Measurements from ENCODE around the gene KCNMA1. TPM values are rescaled to one million over a fixed set of nuclear protein-coding genes. Genes with fewer than 3 reads are reported as not detected.

Gene KCNMA1
- polyA plus RNA-seq, 1 of the 3 experiments (the other 2 are of a cell fraction), result 107 TPM

DNA sequence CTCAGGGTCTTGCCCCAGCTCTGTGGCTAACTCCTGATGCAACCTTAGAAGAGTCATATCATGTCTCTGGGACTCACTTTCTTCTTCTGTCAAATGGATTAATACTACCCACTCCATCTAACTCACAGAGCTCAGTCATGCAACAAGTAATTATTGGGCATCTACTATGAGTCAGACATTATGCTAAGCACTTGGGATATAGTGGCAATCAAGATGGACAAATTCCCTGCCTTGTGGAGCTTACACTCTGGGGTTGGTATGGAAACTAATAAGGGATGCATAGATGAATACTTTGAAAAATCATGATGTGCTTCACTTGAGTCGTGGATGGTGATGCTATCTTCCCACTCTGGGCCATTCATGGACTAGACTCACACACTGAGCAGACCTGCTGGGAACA, 88.9 kb downstream of the KCNMA1 start:
- Histone ChIP-seq H3F3A (replicated peaks; ENCODE audit: insufficient read depth) (no peaks in the 10 kb centered on the region), H3K79me2 (ENCODE audit: insufficient read depth) (no peaks in the 10 kb centered on the region), H3K4me3 (ENCODE audit: low read depth in 2 of 2, low read length in 1 of 2) (no peak overlapping the region), H3K27ac (ENCODE audit: low read depth in 2 of 2, low read length in 1 of 2) (no peak overlapping the region), H4K20me1 (ENCODE audit: insufficient read depth) (no peaks in the 10 kb centered on the region), H3K9me3 (no peaks in the 10 kb centered on the region), H3K27me3 (ENCODE audit: insufficient read depth) (no peaks in the 10 kb centered on the region), H3K4me1 (ENCODE audit: control insufficient read depth in 1 of 2, insufficient read depth in 2 of 2, low read depth in 1 of 2, low read length in 1 of 2) (no peaks in the 10 kb centered on the region; a peak in 1 of 4 replicates), H3K9me2 (no peaks in the 10 kb centered on the region), H3K4me2 (no peak overlapping the region), H3K9ac (no peak overlapping the region), H3K36me3 (replicated peaks in 1 of 2; ENCODE audit: control insufficient read depth in 1 of 2, insufficient read depth in 2 of 2, low read length in 1 of 2) (peaks cover 0 to 6% of the 10 kb centered on the region in 2 experiments), H2AFZ (ENCODE audit: low read depth) (no peak overlapping the region)
- DNase-seq, result no peak
- ChIA-PET CTCF (interaction anchor here (0.6 kb wide), 1 partner anchor 89 kb away, joined by 3 read pairs; the partner anchor contains the start of gene KCNMA1), POLR2A (no interaction called here)
- WGBS (ENCODE audit: low lambda C conversion rate), result 57% methylated on average over 1 of the region's 1 CpG
- TF ChIP-seq, protein P1, sequence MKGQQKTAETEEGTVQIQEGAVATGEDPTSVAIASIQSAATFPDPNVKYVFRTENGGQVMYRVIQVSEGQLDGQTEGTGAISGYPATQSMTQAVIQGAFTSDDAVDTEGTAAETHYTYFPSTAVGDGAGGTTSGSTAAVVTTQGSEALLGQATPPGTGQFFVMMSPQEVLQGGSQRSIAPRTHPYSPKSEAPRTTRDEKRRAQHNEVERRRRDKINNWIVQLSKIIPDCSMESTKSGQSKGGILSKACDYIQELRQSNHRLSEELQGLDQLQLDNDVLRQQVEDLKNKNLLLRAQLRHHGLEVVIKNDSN (IDR thresholded peaks at IDR 0.05; ENCODE audit: borderline replicate concordance, low read depth), result no peak
- TF ChIP-seq, protein P2, sequence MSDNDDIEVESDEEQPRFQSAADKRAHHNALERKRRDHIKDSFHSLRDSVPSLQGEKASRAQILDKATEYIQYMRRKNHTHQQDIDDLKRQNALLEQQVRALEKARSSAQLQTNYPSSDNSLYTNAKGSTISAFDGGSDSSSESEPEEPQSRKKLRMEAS (IDR thresholded peaks at IDR 0.05; ENCODE audit: low read depth), result no peak
- TF ChIP-seq TAF1 (IDR thresholded peaks at IDR 0.05; ENCODE audit: borderline replicate concordance, low read depth, low read length), result no peak
- TF ChIP-seq RAD21 (IDR thresholded peaks at IDR 0.05; ENCODE audit: low read length), result no peak
- TF ChIP-seq SMC3 (IDR thresholded peaks at IDR 0.05; ENCODE audit: low read depth, low read length), result no peak
- TF ChIP-seq EZH2phosphoT487 (IDR thresholded peaks at IDR 0.05; ENCODE audit: borderline replicate concordance, low read depth), result no peak
- no peak for TF ChIP-seq SIN3A (IDR thresholded peaks at IDR 0.05; ENCODE audit: borderline replicate concordance, low read depth, low read length)
- no peak for TF ChIP-seq YY1 (IDR thresholded peaks at IDR 0.05; ENCODE audit: low read depth)
- TF ChIP-seq, protein P3, sequence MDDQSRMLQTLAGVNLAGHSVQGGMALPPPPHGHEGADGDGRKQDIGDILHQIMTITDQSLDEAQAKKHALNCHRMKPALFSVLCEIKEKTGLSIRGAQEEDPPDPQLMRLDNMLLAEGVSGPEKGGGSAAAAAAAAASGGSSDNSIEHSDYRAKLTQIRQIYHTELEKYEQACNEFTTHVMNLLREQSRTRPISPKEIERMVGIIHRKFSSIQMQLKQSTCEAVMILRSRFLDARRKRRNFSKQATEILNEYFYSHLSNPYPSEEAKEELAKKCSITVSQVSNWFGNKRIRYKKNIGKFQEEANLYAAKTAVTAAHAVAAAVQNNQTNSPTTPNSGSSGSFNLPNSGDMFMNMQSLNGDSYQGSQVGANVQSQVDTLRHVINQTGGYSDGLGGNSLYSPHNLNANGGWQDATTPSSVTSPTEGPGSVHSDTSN (IDR thresholded peaks at IDR 0.05), result no peak
- TF ChIP-seq GABPA (IDR thresholded peaks at IDR 0.05; ENCODE audit: low read depth), result no peak
- TF ChIP-seq TEAD4 (IDR thresholded peaks at IDR 0.05; ENCODE audit: borderline replicate concordance, insufficient read depth), result no peak
- no peak for TF ChIP-seq MEF2A (IDR thresholded peaks at IDR 0.05; ENCODE audit: borderline replicate concordance, low read depth)
- no peak for TF ChIP-seq RCOR1 (IDR thresholded peaks at IDR 0.05; ENCODE audit: low read length)
- TF ChIP-seq GATA2 (CRISPR knock-in tag; IDR thresholded peaks at IDR 0.05), result no peak
- TF ChIP-seq RXRA (IDR thresholded peaks at IDR 0.05; ENCODE audit: borderline replicate concordance, low read depth), result no peak
- no peak for TF ChIP-seq ELF1 (IDR thresholded peaks at IDR 0.05)

DNA sequence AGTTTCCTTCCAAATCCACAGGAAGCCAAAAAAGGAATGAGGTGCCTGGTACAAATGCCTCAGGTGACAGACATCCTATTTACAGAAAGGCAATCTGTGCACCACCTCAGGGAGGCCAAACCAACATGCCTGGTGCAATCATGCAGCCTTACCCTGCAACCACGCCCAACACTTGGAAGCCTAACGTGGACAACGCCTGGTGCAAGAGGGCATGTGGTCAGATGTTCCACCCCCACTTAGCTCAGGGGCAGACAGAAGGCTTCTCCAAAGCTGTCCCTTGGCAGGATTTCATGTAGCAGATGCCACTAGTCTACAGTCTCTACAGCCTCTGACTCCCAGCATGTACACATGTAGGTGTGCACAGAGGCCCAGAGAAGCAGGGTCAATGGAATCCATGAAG, 89.5 kb downstream of the KCNMA1 start:
- Histone ChIP-seq H3K79me2 (ENCODE audit: insufficient read depth) (no peaks in the 10 kb centered on the region), H3F3A (replicated peaks; ENCODE audit: insufficient read depth) (no peaks in the 10 kb centered on the region), H3K9ac (no peak overlapping the region), H2AFZ (ENCODE audit: low read depth) (no peak overlapping the region), H3K27ac (ENCODE audit: low read depth in 2 of 2, low read length in 1 of 2) (no peak overlapping the region), H3K9me2 (no peaks in the 10 kb centered on the region), H3K27me3 (ENCODE audit: insufficient read depth) (no peaks in the 10 kb centered on the region), H3K36me3 (replicated peaks in 1 of 2; ENCODE audit: control insufficient read depth in 1 of 2, insufficient read depth in 2 of 2, low read length in 1 of 2) (peaks cover 0 to 6% of the 10 kb centered on the region in 2 experiments), H3K9me3 (no peaks in the 10 kb centered on the region), H3K4me3 (ENCODE audit: low read depth in 2 of 2, low read length in 1 of 2) (no peak overlapping the region), H3K4me2 (no peak overlapping the region), H3K4me1 (ENCODE audit: control insufficient read depth in 1 of 2, insufficient read depth in 2 of 2, low read depth in 1 of 2, low read length in 1 of 2) (no peaks in the 10 kb centered on the region; a peak in 1 of 4 replicates), H4K20me1 (ENCODE audit: insufficient read depth) (no peaks in the 10 kb centered on the region)
- WGBS (ENCODE audit: low lambda C conversion rate), result 70% methylated on average over 2 of the region's 3 CpGs
- DNase-seq, result no peak
- ChIA-PET CTCF (interaction anchor here (0.6 kb wide), 1 partner anchor 89 kb away, joined by 3 read pairs; the partner anchor contains the start of gene KCNMA1), POLR2A (no interaction called here)
- TF ChIP-seq TCF12 (IDR thresholded peaks at IDR 0.05) (no peak), MXI1 (IDR thresholded peaks at IDR 0.05; ENCODE audit: low read depth, low read length) (no peak), GABPA (IDR thresholded peaks at IDR 0.05; ENCODE audit: low read depth) (no peak), TAF1 (IDR thresholded peaks at IDR 0.05; ENCODE audit: borderline replicate concordance, low read depth, low read length) (no peak), POLR2AphosphoS5 (IDR thresholded peaks at IDR 0.05; ENCODE audit: low read depth, low read length) (no peak)
- TF ChIP-seq, protein P2 (IDR thresholded peaks at IDR 0.05; ENCODE audit: low read depth), result no peak
- TF ChIP-seq, protein P4, sequence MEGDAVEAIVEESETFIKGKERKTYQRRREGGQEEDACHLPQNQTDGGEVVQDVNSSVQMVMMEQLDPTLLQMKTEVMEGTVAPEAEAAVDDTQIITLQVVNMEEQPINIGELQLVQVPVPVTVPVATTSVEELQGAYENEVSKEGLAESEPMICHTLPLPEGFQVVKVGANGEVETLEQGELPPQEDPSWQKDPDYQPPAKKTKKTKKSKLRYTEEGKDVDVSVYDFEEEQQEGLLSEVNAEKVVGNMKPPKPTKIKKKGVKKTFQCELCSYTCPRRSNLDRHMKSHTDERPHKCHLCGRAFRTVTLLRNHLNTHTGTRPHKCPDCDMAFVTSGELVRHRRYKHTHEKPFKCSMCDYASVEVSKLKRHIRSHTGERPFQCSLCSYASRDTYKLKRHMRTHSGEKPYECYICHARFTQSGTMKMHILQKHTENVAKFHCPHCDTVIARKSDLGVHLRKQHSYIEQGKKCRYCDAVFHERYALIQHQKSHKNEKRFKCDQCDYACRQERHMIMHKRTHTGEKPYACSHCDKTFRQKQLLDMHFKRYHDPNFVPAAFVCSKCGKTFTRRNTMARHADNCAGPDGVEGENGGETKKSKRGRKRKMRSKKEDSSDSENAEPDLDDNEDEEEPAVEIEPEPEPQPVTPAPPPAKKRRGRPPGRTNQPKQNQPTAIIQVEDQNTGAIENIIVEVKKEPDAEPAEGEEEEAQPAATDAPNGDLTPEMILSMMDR (IDR thresholded peaks at IDR 0.05), result no peak
- TF ChIP-seq, protein P5, sequence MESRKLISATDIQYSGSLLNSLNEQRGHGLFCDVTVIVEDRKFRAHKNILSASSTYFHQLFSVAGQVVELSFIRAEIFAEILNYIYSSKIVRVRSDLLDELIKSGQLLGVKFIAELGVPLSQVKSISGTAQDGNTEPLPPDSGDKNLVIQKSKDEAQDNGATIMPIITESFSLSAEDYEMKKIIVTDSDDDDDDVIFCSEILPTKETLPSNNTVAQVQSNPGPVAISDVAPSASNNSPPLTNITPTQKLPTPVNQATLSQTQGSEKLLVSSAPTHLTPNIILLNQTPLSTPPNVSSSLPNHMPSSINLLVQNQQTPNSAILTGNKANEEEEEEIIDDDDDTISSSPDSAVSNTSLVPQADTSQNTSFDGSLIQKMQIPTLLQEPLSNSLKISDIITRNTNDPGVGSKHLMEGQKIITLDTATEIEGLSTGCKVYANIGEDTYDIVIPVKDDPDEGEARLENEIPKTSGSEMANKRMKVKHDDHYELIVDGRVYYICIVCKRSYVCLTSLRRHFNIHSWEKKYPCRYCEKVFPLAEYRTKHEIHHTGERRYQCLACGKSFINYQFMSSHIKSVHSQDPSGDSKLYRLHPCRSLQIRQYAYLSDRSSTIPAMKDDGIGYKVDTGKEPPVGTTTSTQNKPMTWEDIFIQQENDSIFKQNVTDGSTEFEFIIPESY (IDR thresholded peaks at IDR 0.05; ENCODE audit: borderline replicate concordance, low read depth), result no peak
- TF ChIP-seq, protein P3 (IDR thresholded peaks at IDR 0.05), result no peak

Measured in SK-N-SH (cell line).